Sigmoid colon (tissue), 4 donors: ENCODE results near the gene CACNA2D3.

Experiments used
- EP300 ChIP-seq, 4 donors: sonication (generic); formaldehyde crosslinking; IDR thresholded peaks; one replicate each; pipeline ENCODE4 v1.6.1; 2017; ENCODE audit warnings: antibody characterized with exemption in 4 of 4
- POLR2A ChIP-seq, 2 donors: fragments of 450-650 bp; IDR thresholded peaks; one replicate each; pipeline ENCODE4 v1.6.1; 2016; ENCODE audit warnings: antibody characterized with exemption in 2 of 2, mild to moderate bottlenecking in 2 of 2, moderate library complexity in 2 of 2
- TF ChIP-seq, protein P1 (sequence below), 4 experiments: fragments of 450-650 bp in 3 of 4; fragments of 200-600 bp in 1 of 4; IDR thresholded peaks; one replicate each; pipeline ENCODE4 v1.5.1; 2016 to 2019; ENCODE audit warnings: antibody characterized with exemption in 4 of 4, mild to moderate bottlenecking in 3 of 4, moderate library complexity in 2 of 4

DNA sequence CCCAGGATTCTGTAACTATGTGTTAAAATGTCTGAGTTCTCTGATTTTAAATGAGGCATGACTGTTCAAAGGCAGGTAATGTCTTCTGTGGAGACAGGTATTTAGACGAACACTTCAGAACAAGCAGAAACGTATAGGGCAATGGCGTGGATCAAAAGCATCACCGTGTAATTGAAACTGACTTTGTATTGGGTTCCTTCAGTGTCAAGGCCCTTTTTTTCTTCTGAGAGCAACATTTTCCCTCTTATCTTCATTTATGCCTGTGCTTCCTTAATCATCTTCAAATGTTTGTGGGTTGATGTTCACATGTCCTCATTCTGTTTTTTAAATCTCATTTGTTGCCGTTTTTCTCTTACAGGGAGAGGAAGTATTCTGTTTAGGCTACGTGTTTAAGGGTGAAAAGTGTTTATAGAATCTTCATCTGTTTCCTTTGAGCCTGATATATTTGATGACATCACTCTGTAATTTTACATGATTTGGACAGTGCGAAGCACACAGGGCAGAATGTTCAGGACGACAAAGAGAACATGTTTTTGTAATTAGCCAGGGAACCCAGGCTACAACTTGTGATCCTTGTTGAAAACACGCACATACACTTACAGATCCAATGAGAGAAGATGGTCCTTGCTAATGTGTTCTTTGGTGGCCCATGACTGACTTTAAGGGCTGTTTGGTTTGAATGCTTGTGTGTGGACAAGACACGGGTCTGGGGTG lies 609.5 kb downstream of the CACNA2D3 start:
- TF ChIP-seq, protein P1, sequence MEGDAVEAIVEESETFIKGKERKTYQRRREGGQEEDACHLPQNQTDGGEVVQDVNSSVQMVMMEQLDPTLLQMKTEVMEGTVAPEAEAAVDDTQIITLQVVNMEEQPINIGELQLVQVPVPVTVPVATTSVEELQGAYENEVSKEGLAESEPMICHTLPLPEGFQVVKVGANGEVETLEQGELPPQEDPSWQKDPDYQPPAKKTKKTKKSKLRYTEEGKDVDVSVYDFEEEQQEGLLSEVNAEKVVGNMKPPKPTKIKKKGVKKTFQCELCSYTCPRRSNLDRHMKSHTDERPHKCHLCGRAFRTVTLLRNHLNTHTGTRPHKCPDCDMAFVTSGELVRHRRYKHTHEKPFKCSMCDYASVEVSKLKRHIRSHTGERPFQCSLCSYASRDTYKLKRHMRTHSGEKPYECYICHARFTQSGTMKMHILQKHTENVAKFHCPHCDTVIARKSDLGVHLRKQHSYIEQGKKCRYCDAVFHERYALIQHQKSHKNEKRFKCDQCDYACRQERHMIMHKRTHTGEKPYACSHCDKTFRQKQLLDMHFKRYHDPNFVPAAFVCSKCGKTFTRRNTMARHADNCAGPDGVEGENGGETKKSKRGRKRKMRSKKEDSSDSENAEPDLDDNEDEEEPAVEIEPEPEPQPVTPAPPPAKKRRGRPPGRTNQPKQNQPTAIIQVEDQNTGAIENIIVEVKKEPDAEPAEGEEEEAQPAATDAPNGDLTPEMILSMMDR (IDR thresholded peaks at IDR 0.05) = no peak
- TF ChIP-seq POLR2A (IDR thresholded peaks at IDR 0.05) (no peak), EP300 (IDR thresholded peaks at IDR 0.05) (no peak)
